ENCODE results near the gene EPB41. TPM values are rescaled to one million over a fixed set of nuclear protein-coding genes. Genes with fewer than 3 reads are reported as not detected.

EPB41 gene
- total RNA-seq, 4 donors from 2014 or later = 71.6 to 117 (median 92.6) TPM

GRCh38 chr1:29055160-29055559 lies 140.8 kb downstream of the EPB41 start:
- Histone ChIP-seq H3K27me3 (no peaks in the 10 kb centered on the region), H3K4me3 (no peak overlapping the region), H3K27ac (peak overlapping the region in 2 of 4 donors; percentile 24 to 25), H3K36me3 (peaks cover 0 to under 1% (median 0%) of the 10 kb centered on the region in 4 donors), H3K9me3 (no peaks in the 10 kb centered on the region), H3K4me1 (no peaks in the 10 kb centered on the region)
- in situ Hi-C loops (cut with MboI; ENCODE audit: low pct_ligation_motif_present in 1 of 4, low pct_unique_long_range_greater_than_20kb in 1 of 4, low sequenced_read_pairs in 3 of 4) (no loop called here), intact Hi-C loops (cut with DNase I; ENCODE audit: low total_unique reads) (no loop called here)
- DNase-seq = no peak
- peak in 1 of 3 donors; percentile 20 for TF ChIP-seq POLR2AphosphoS5 (IDR thresholded peaks at IDR 0.05)
- TF ChIP-seq CTCF (IDR thresholded peaks at IDR 0.05) = no peak
- WGBS, 2 donors (ENCODE audit: low coverage in 1 of 2) = 93 to 100% methylated on average over 1 of the region's 1 CpG

- 99 to 100% methylated on average over 1 to 4 of the region's 4 CpGs for WGBS, 2 donors (ENCODE audit: low coverage in 1 of 2)
- DNase-seq = no peak
- H3K36me3 ChIP-seq = peaks cover 0 to 7% (median 0%) of the 10 kb centered on the region in 4 donors
- H3K27ac ChIP-seq = no peak overlapping the region
- no peaks in the 10 kb centered on the region for H3K27me3 ChIP-seq
- no peaks in the 10 kb centered on the region for H3K4me1 ChIP-seq
- intact Hi-C loops (cut with DNase I; ENCODE audit: low total_unique reads) = no loop called here
- no peak for TF ChIP-seq POLR2AphosphoS5 (IDR thresholded peaks at IDR 0.05)
- TF ChIP-seq CTCF (IDR thresholded peaks at IDR 0.05) = no peak
- TF ChIP-seq EP300 (IDR thresholded peaks at IDR 0.05; ENCODE audit: low read depth) = no peak
- no peak for TF ChIP-seq POLR2A (IDR thresholded peaks at IDR 0.05)
- no peak overlapping the region for H3K4me3 ChIP-seq
- in situ Hi-C loops (cut with MboI; ENCODE audit: low pct_ligation_motif_present in 1 of 4, low pct_unique_long_range_greater_than_20kb in 1 of 4, low sequenced_read_pairs in 3 of 4) = no loop called here
- no peaks in the 10 kb centered on the region for H3K9me3 ChIP-seq
Observed at GRCh38 chr1:29056256-29056655, 141.9 kb downstream of the EPB41 start.

GRCh38 chr1:29057700-29058099 lies 143.3 kb downstream of the EPB41 start:
- no peak for DNase-seq
- Histone ChIP-seq H3K27me3 (no peaks in the 10 kb centered on the region), H3K27ac (no peak overlapping the region), H3K4me3 (no peak overlapping the region), H3K4me1 (no peaks in the 10 kb centered on the region), H3K36me3 (peaks cover 0 to 7% (median 0%) of the 10 kb centered on the region in 4 donors), H3K9me3 (no peaks in the 10 kb centered on the region)
- no peak for TF ChIP-seq CTCF (IDR thresholded peaks at IDR 0.05)
- no peak for TF ChIP-seq POLR2AphosphoS5 (IDR thresholded peaks at IDR 0.05)
- no peak for TF ChIP-seq POLR2A (IDR thresholded peaks at IDR 0.05)
- no peak for TF ChIP-seq EP300 (IDR thresholded peaks at IDR 0.05; ENCODE audit: low read depth)
- in situ Hi-C loops (cut with MboI; ENCODE audit: low pct_ligation_motif_present in 1 of 4, low pct_unique_long_range_greater_than_20kb in 1 of 4, low sequenced_read_pairs in 3 of 4) (no loop called here), intact Hi-C loops (cut with DNase I; ENCODE audit: low total_unique reads) (no loop called here)

- TF ChIP-seq POLR2AphosphoS5 (IDR thresholded peaks at IDR 0.05) = no peak
- TF ChIP-seq POLR2A (IDR thresholded peaks at IDR 0.05) = no peak
- TF ChIP-seq EP300 (IDR thresholded peaks at IDR 0.05; ENCODE audit: low read depth) = no peak
- no peak for TF ChIP-seq CTCF (IDR thresholded peaks at IDR 0.05)
- DNase-seq = no peak
- in situ Hi-C loops (cut with MboI; ENCODE audit: low pct_ligation_motif_present in 1 of 4, low pct_unique_long_range_greater_than_20kb in 1 of 4, low sequenced_read_pairs in 3 of 4) = no loop called here
- 73 to 77% methylated on average over 4 of the region's 4 CpGs for WGBS, 2 donors (ENCODE audit: low coverage in 1 of 2)
- Histone ChIP-seq H3K27ac (no peak overlapping the region), H3K4me1 (no peaks in the 10 kb centered on the region), H3K36me3 (peaks cover 0 to 24% (median 0%) of the 10 kb centered on the region in 4 donors), H3K4me3 (no peak overlapping the region), H3K9me3 (no peaks in the 10 kb centered on the region), H3K27me3 (no peaks in the 10 kb centered on the region)
- intact Hi-C loops (cut with DNase I; ENCODE audit: low total_unique reads) = no loop called here
Observed at GRCh38 chr1:29062157-29062942, 148.0 kb downstream of the EPB41 start.
